Measurements from ENCODE around the gene PYGB. TPM values are rescaled to one million over a fixed set of nuclear protein-coding genes. Genes with fewer than 3 reads are reported as not detected.

The PYGB gene
- total and polyA plus RNA-seq, 2 experiments from 2014 or later, result 45.3 to 61.1 TPM

- TF ChIP-seq, protein P1, sequence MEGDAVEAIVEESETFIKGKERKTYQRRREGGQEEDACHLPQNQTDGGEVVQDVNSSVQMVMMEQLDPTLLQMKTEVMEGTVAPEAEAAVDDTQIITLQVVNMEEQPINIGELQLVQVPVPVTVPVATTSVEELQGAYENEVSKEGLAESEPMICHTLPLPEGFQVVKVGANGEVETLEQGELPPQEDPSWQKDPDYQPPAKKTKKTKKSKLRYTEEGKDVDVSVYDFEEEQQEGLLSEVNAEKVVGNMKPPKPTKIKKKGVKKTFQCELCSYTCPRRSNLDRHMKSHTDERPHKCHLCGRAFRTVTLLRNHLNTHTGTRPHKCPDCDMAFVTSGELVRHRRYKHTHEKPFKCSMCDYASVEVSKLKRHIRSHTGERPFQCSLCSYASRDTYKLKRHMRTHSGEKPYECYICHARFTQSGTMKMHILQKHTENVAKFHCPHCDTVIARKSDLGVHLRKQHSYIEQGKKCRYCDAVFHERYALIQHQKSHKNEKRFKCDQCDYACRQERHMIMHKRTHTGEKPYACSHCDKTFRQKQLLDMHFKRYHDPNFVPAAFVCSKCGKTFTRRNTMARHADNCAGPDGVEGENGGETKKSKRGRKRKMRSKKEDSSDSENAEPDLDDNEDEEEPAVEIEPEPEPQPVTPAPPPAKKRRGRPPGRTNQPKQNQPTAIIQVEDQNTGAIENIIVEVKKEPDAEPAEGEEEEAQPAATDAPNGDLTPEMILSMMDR (IDR thresholded peaks at IDR 0.05; ENCODE audit: poor library complexity), result no peak
- TF ChIP-seq EZH2 (IDR thresholded peaks at IDR 0.05; ENCODE audit: borderline replicate concordance) (no peak), EZH2phosphoT487 (IDR thresholded peaks at IDR 0.05; ENCODE audit: low read depth, severe bottlenecking, unreplicated experiment) (no peak)
- no peak overlapping the region for H3K27ac ChIP-seq
- H3K36me3 ChIP-seq (replicated peaks; ENCODE audit: insufficient read depth, low read depth), result no peaks in the 10 kb centered on the region
These were observed 45.6 kb downstream of the PYGB start for GRCh38 chr20:25293507-25293906.

GRCh38 chr20:25293910-25294458 is 46.1 kb downstream of the PYGB start:
- TF ChIP-seq EZH2phosphoT487 (IDR thresholded peaks at IDR 0.05; ENCODE audit: low read depth, severe bottlenecking, unreplicated experiment), result no peak
- no peak for TF ChIP-seq EZH2 (IDR thresholded peaks at IDR 0.05; ENCODE audit: borderline replicate concordance)
- TF ChIP-seq, protein P1 (IDR thresholded peaks at IDR 0.05; ENCODE audit: poor library complexity), result no peak
- Histone ChIP-seq H3K4me2 (no peak overlapping the region), H2AFZ (no peak overlapping the region), H3K9me2 (replicated peaks; ENCODE audit: insufficient read depth) (no peaks in the 10 kb centered on the region), H3K4me3 (no peak overlapping the region), H3K27me3 (no peaks in the 10 kb centered on the region), H3K9me3 (ENCODE audit: low read depth) (no peaks in the 10 kb centered on the region), H4K20me1 (ENCODE audit: insufficient read depth, poor library complexity, severe bottlenecking) (no peaks in the 10 kb centered on the region), H3K4me1 (ENCODE audit: insufficient read depth) (no peaks in the 10 kb centered on the region), H3K36me3 (replicated peaks; ENCODE audit: insufficient read depth, low read depth) (no peaks in the 10 kb centered on the region), H3K27ac (no peak overlapping the region), H3K79me2 (no peaks in the 10 kb centered on the region)
- DNase-seq (ENCODE audit: low spot score), result no peak
- WGBS (ENCODE audit: low lambda C conversion rate, missing lambda C conversion rate), result 94% methylated on average over 12 of the region's 13 CpGs

More at GRCh38 chr20:25293507-25293906, 45.6 kb downstream of the PYGB start:
- Histone ChIP-seq H3K27me3 (no peaks in the 10 kb centered on the region), H3K4me2 (no peak overlapping the region), H4K20me1 (ENCODE audit: insufficient read depth, poor library complexity, severe bottlenecking) (no peaks in the 10 kb centered on the region), H3K9me2 (replicated peaks; ENCODE audit: insufficient read depth) (no peaks in the 10 kb centered on the region), H3K79me2 (no peaks in the 10 kb centered on the region), H2AFZ (no peak overlapping the region), H3K4me3 (no peak overlapping the region), H3K9me3 (ENCODE audit: low read depth) (no peaks in the 10 kb centered on the region), H3K4me1 (ENCODE audit: insufficient read depth) (no peaks in the 10 kb centered on the region)
- no peak for DNase-seq (ENCODE audit: low spot score)
- 90% methylated on average over 10 of the region's 10 CpGs for WGBS (ENCODE audit: low lambda C conversion rate, missing lambda C conversion rate)

DNA sequence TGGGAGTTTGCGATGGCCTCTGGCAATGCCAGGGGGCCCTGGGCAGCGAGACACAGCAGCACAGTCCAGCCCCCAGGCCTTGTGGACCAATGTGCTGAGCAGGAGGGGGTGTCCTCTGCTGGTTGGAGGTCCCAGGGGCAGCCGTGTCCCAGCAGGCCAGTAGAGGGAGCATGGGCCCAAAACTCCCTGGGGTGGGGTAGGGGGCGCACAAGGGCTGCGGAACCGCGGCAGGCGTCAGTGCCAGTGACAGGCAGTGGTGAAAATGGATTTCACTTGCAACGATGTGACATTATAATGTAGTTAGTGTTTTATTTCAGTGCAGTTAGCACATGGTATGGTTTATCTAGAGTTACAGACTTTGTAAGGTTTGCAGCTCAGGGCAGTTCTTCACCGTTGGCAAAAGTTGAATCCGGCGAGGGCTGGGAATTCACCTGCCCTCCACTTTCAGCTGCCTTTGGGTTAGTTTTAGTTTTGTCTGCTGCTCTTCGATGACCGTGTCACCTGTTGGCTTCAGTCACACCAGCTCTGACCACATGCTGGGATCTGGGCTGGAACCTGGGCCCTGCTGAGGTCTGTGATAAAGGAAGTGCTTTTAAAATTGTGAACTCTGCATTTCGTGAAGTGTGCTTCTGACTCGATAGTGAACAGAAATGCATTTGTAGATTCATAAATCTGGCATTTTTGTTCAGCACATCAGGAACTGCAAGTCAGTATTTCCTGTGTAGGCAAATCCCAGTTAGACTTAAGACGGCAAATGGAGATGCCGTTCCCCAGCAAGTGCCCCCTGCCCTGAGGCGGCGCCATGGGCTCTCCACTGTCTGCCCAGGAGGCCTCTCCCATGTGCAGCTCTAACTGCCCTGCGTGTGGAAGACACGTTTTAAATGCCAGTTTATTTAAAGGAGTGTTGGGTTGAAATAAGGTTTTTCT is 46.8 kb downstream of the PYGB start:
- no peaks in the 10 kb centered on the region for H4K20me1 ChIP-seq (ENCODE audit: insufficient read depth, poor library complexity, severe bottlenecking)
- H3K36me3 ChIP-seq (replicated peaks; ENCODE audit: insufficient read depth, low read depth), result no peaks in the 10 kb centered on the region
- 55% methylated on average over 22 of the region's 22 CpGs for WGBS (ENCODE audit: low lambda C conversion rate, missing lambda C conversion rate)
- H3K27ac ChIP-seq, result peak overlapping the region; percentile 27
- no peaks in the 10 kb centered on the region for H3K9me3 ChIP-seq (ENCODE audit: low read depth)
- H3K4me3 ChIP-seq, result no peak overlapping the region
- peak; percentile 77 for DNase-seq (ENCODE audit: low spot score)
- H3K9me2 ChIP-seq (replicated peaks; ENCODE audit: insufficient read depth), result no peaks in the 10 kb centered on the region
- no peak overlapping the region for H2AFZ ChIP-seq
- H3K27me3 ChIP-seq, result no peaks in the 10 kb centered on the region
- H3K4me2 ChIP-seq, result no peak overlapping the region
- H3K79me2 ChIP-seq, result no peaks in the 10 kb centered on the region
- TF ChIP-seq, protein P1 (IDR thresholded peaks at IDR 0.05; ENCODE audit: poor library complexity), result peak; percentile 68
- TF ChIP-seq EZH2 (IDR thresholded peaks at IDR 0.05; ENCODE audit: borderline replicate concordance), result no peak
- no peaks in the 10 kb centered on the region for H3K4me1 ChIP-seq (ENCODE audit: insufficient read depth)

Measured in hepatocyte (in vitro differentiated cells).